Osteoblast (primary cell): Measurements from ENCODE around the gene SLC7A14. TPM values are rescaled to one million over a fixed set of nuclear protein-coding genes. Genes with fewer than 3 reads are reported as not detected.

Experiments
- DNase-seq: peaks from one replicate; pipeline ENCODE4 v3.0.0; 2011; ENCODE audit warnings: low spot score, mixed read lengths; ENCODE audit not compliant: insufficient read length; ENCODE audit errors: missing footprints
- H2AFZ ChIP-seq: 2 replicates; pipeline ENCODE4 v1.6.0; 2011; ENCODE audit warnings: mild to moderate bottlenecking, low read length
- H3K27ac ChIP-seq: 2 replicates; pipeline ENCODE4 v1.5.1; 2011; ENCODE audit warnings: mild to moderate bottlenecking, low read depth, low read length, moderate library complexity
- H3K27me3 ChIP-seq: 2 replicates; pipeline ENCODE4 v1.6.0; 2012; ENCODE audit warnings: mild to moderate bottlenecking, control low read depth, inconsistent platforms, low read length, moderate library complexity; ENCODE audit not compliant: insufficient read depth
- H3K36me3 ChIP-seq: 2 replicates; pipeline ENCODE4 v1.5.1; 2011; ENCODE audit warnings: mild to moderate bottlenecking, low read length, control low read depth, moderate library complexity; ENCODE audit not compliant: insufficient read depth
- H3K4me1 ChIP-seq: 2 replicates; pipeline ENCODE4 v1.5.1; 2011; ENCODE audit warnings: mild to moderate bottlenecking, low read length, control low read depth, moderate library complexity; ENCODE audit not compliant: insufficient read depth
- H3K4me2 ChIP-seq: 2 replicates; pipeline ENCODE4 v1.6.0; 2011; ENCODE audit warnings: mild to moderate bottlenecking, low read length; ENCODE audit not compliant: insufficient read depth
- H3K4me3 ChIP-seq: fragments of 200-600 bp; sonication (generic); 3 replicates; pipeline ENCODE4 v1.5.1; 2012; ENCODE audit warnings: mild to moderate bottlenecking, low read length, inconsistent platforms; ENCODE audit not compliant: insufficient read depth
- H3K79me2 ChIP-seq: 2 replicates; pipeline ENCODE4 v1.6.0; 2012; ENCODE audit warnings: mild to moderate bottlenecking, low read length, control low read depth, inconsistent platforms; ENCODE audit not compliant: insufficient read depth
- H3K9me3 ChIP-seq: 2 replicates; pipeline ENCODE4 v1.5.1; 2011; ENCODE audit warnings: low read depth, low read length, control low read depth
- H4K20me1 ChIP-seq: 2 replicates; pipeline ENCODE4 v1.6.0; 2012; ENCODE audit warnings: mild to moderate bottlenecking, low read length, control low read depth; ENCODE audit not compliant: insufficient read depth
- CTCF ChIP-seq: IDR thresholded peaks from 2 replicates; pipeline ENCODE4 v1.5.1; 2011; ENCODE audit warnings: mild to moderate bottlenecking, low read depth, low read length, moderate library complexity; ENCODE audit errors: extremely low read depth
- total RNA-seq: library from RNA; depleted of rRNA; stranded (reverse); fragments of >200 nt; gene quantifications from 2 replicates; pipeline ENCODE4 v1.2.3, GENCODE V29; 2012

SLC7A14 gene
- total RNA-seq, 1 donor, result 0.36 TPM

GRCh38 chr3:170602556-170602955, 16.7 kb upstream of the SLC7A14 start:
- no peak for DNase-seq

GRCh38 chr3:170600005-170600624, 14.2 kb upstream of the SLC7A14 start:
- H3K27ac ChIP-seq, result no peak overlapping the region
- H3K4me1 ChIP-seq, result no peaks in the 10 kb centered on the region
- no peaks in the 10 kb centered on the region for H4K20me1 ChIP-seq
- H2AFZ ChIP-seq, result no peak overlapping the region
- no peaks in the 10 kb centered on the region for H3K79me2 ChIP-seq
- H3K9me3 ChIP-seq, result no peaks in the 10 kb centered on the region
- no peak overlapping the region for H3K4me2 ChIP-seq
- no peaks in the 10 kb centered on the region for H3K36me3 ChIP-seq
- no peak overlapping the region for H3K4me3 ChIP-seq
- no peak for TF ChIP-seq CTCF
- no peak for DNase-seq
- H3K27me3 ChIP-seq, result no peaks in the 10 kb centered on the region

More at GRCh38 chr3:170602556-170602955, 16.7 kb upstream of the SLC7A14 start:
- Histone ChIP-seq H3K4me3 (no peak overlapping the region), H3K36me3 (no peaks in the 10 kb centered on the region), H3K4me1 (no peaks in the 10 kb centered on the region), H4K20me1 (no peaks in the 10 kb centered on the region), H3K4me2 (no peak overlapping the region), H3K9me3 (no peaks in the 10 kb centered on the region), H2AFZ (no peak overlapping the region), H3K79me2 (no peaks in the 10 kb centered on the region), H3K27me3 (no peaks in the 10 kb centered on the region), H3K27ac (no peak overlapping the region)
- TF ChIP-seq CTCF, result no peak

GRCh38 chr3:170599091-170599490, 13.2 kb upstream of the SLC7A14 start:
- H3K27ac ChIP-seq, result no peak overlapping the region
- H3K4me3 ChIP-seq, result no peak overlapping the region
- H3K79me2 ChIP-seq, result no peaks in the 10 kb centered on the region
- no peak for TF ChIP-seq CTCF
- no peaks in the 10 kb centered on the region for H3K27me3 ChIP-seq
- no peaks in the 10 kb centered on the region for H3K9me3 ChIP-seq
- no peaks in the 10 kb centered on the region for H4K20me1 ChIP-seq
- no peaks in the 10 kb centered on the region for H3K4me1 ChIP-seq
- no peaks in the 10 kb centered on the region for H3K36me3 ChIP-seq
- H2AFZ ChIP-seq, result no peak overlapping the region
- no peak overlapping the region for H3K4me2 ChIP-seq
- no peak for DNase-seq

GRCh38 chr3:170598091-170598502, 12.2 kb upstream of the SLC7A14 start:
- H3K4me2 ChIP-seq, result no peak overlapping the region
- no peaks in the 10 kb centered on the region for H3K9me3 ChIP-seq
- H3K79me2 ChIP-seq, result no peaks in the 10 kb centered on the region
- no peak overlapping the region for H2AFZ ChIP-seq
- DNase-seq, result no peak
- H3K36me3 ChIP-seq, result no peaks in the 10 kb centered on the region
- no peak for TF ChIP-seq CTCF
- H4K20me1 ChIP-seq, result no peaks in the 10 kb centered on the region
- H3K4me1 ChIP-seq, result no peaks in the 10 kb centered on the region
- no peak overlapping the region for H3K4me3 ChIP-seq
- peaks cover 4% of the 10 kb centered on the region for H3K27me3 ChIP-seq
- no peak overlapping the region for H3K27ac ChIP-seq
